Activated gamma-delta T cell treated with anti-CD3 and anti-CD28 coated beads, Interleukin-2, amount 50 U/mL, for 16 hours (primary cell): Measurements from ENCODE around the gene PRDM12.

ENCODE experiments used
- DNase-seq: peaks from one replicate; pipeline ENCODE4 v3.0.0-alpha.2; 2020; ENCODE audit warnings: low read depth

Gene PRDM12

GRCh38 chr9:130635721-130636647 lies 28.4 kb upstream of the PRDM12 start:
- no peak for DNase-seq

DNA sequence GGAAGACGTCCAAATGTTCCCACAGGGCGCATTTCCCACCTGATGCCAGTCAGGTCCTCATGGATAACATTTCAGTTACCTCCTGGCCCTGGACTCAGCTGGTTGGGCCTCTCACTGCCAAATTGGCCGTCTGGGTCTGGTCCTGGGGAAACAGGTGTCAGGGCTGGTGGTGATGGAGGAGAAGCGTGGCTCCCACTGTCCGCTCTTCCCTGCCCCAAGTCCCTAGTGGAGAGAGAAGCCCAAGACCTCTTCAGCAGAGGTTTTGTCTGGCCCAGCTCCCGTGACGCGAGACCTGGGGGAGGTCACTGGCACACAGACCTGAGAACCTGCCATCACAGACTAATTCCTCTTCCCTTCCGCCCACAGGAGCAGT lies 27.8 kb upstream of the PRDM12 start:
- no peak for DNase-seq

- no peak for DNase-seq
Observed at GRCh38 chr9:130638284-130639123, 25.9 kb upstream of the PRDM12 start.

DNA sequence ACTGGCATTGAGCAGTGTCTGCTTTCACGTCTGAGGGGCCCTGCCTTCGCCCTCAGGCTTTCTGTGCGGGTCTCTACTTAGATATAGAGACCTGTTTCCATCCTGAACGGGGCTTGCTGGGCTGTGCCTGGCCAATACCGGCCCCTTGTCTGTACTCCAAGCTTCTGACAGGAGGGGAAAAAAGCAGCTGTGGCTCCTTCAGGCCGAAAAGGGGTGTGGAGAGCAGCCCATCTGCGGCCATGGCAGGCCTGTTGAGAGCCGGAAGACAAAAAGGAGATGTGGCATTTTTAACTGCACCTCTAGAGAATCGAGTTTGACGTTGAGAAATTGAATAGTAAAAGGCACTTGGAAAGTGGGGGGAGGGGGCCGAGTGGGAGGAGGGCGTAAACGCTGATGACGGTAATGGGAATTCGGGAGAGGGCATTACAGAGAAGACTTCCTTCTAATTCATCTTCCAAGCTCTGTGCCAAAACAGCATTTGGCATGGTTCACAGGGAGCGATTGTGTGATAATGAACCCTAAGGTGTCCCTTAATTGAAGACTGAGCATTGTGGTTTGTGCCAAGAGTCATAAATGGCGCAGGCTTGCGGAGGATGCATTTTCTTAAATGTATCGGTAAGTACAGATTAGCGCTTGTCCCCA lies 25.1 kb upstream of the PRDM12 start:
- no peak for DNase-seq

DNA sequence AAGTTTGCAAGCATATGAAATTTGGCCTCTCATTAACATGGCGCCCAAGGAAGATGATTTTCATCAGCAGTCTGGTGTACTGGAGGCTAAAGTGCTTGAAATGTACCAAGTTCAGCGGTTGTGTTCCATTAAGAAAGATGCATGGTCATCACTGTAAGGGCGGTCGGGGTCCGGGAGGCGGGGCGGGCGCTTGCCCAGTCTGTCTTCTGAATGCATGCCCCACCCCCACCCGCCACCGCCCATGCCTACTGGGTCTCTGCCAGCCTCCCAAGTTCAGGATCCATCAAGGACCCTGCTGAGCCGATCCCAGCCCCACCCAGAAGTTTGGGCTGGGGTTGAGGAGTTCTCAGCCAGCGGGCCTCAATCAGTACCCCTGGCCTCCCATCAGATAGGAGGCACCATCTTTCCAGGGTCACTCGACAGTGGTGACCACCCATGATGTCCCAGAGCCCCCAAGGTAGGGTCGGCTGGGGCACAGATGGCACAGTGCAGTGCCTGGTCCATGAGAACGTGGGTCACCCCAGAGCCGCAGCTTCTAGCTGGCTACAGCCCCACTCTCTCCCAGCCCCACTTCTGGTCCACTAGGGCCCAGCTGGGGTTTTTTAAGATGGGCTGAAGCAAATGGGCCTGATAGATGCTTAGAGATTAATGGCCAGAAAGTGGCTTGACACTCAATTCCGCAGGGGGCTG lies 24.4 kb upstream of the PRDM12 start:
- no peak for DNase-seq

- DNase-seq: no peak
Observed at GRCh38 chr9:130640681-130641080, 23.7 kb upstream of the PRDM12 start.

GRCh38 chr9:130642926-130643325 lies 21.5 kb upstream of the PRDM12 start:
- DNase-seq: no peak

DNA sequence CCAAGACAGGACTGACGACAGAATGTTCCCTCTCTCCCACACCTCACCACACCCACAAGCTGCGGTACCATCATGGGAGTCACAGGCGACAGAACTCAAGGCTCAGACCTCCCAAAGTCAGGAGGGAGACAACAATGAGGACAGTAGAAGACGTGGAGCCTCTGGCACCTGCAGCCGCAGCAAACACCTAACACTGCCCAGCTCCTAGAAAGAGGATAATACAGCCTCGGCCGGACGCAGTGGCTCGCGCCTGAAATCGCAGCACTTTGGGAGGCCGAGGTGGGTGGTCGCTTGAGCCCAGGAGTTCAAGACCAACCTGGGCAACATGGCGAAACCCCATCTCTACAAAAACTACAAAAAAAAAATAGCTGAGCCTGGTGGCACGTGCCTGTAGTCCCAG lies 13.2 kb upstream of the PRDM12 start:
- DNase-seq: no peak

- no peak for DNase-seq
Observed at GRCh38 chr9:130651752-130652151, 12.6 kb upstream of the PRDM12 start.

GRCh38 chr9:130654879-130655278 lies 9.5 kb upstream of the PRDM12 start:
- no peak for DNase-seq

DNA sequence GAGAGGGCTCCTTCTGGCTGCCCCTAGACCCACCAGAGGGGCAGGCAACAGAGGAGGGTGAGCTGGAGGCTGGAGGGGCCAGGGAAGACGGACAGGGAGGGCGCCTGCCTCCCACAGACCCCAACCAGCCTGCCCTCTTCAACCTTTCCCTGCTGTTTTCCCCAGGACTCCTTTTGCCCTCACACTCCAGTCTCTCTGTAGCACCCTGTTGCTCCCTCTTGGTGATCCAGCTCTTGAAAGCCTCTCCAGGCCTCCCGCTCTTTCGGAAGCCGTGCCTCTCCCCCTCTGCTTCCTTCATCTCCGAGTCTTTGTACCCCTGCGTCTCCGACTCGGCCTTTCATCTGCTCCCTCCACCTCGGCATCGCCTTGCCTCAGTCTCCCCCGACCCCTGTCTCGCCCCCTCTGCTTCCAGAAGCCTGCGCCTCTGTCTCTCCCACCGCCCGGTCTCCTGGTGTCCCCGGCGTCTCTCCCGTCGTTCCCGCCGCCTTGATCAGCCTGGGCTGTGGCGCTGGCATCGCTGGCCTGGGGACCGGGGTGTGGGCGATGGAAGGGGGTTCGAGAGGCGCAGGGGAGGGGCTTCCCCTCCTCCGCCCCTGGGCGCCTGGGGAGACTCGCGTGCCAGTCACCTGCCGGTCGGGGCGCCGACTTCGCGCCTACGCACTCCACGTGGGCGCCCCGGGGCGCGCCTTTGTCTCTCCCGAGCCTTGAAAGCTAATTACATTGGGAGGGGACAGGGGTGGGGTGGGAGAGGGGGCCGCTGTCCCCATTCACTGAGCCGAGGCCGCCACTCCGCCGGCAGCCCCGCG lies 5.3 kb upstream of the PRDM12 start:
- DNase-seq: no peak

- no peak for DNase-seq
Observed at GRCh38 chr9:130659699-130660248, 4.6 kb upstream of the PRDM12 start.

DNA sequence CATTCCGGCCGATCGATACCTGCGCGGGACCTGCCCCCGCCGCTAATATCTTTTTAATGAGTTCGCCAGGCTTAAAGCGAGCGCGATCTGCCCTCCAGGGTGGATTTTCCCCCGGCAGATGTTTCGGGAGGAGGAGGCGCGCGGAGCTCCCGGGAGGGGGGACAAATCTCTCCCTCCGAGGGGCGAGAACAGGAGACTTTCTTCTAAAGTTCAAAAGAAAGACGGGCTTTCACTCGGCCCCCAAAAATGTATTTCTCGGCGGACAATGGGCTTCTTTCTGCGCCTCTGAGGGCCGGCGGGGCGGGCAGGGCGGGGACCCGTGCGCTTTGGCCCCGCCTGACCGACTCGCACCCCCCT lies 4.1 kb upstream of the PRDM12 start:
- no peak for DNase-seq

- DNase-seq: no peak
Observed at GRCh38 chr9:130660683-130661450, 3.5 kb upstream of the PRDM12 start.

DNA sequence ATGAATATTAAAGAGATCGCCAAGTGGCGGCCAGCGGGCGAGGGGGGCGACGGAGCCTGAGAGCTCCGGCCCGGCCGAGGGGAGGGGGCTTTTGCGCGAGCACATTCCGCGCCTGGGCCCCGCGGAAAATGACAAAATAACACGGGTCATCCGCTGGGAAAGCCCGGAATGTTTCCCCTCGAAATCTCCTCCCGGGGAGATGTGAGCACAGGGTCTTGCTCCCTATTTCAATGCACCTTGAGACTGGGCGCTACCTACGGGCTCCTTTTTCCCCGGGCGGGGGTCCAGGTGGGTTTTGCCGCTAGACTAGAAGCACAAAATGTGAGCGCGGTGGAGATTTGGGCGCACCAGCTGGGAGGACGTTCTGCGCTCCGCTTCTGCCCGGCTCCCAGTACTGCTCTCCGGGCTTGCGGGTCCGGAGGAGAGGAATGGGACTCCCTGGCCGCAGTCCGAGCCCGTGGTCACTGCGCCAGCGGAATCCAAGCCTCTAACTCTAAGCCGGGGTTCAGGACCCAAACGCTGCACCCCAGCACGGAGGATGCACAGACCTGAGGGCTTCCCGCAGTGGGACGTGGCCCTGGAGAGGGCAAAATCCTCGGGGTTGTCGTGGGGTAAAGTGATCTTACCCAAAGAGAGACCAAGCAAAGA lies 2.8 kb upstream of the PRDM12 start:
- DNase-seq: no peak

DNA sequence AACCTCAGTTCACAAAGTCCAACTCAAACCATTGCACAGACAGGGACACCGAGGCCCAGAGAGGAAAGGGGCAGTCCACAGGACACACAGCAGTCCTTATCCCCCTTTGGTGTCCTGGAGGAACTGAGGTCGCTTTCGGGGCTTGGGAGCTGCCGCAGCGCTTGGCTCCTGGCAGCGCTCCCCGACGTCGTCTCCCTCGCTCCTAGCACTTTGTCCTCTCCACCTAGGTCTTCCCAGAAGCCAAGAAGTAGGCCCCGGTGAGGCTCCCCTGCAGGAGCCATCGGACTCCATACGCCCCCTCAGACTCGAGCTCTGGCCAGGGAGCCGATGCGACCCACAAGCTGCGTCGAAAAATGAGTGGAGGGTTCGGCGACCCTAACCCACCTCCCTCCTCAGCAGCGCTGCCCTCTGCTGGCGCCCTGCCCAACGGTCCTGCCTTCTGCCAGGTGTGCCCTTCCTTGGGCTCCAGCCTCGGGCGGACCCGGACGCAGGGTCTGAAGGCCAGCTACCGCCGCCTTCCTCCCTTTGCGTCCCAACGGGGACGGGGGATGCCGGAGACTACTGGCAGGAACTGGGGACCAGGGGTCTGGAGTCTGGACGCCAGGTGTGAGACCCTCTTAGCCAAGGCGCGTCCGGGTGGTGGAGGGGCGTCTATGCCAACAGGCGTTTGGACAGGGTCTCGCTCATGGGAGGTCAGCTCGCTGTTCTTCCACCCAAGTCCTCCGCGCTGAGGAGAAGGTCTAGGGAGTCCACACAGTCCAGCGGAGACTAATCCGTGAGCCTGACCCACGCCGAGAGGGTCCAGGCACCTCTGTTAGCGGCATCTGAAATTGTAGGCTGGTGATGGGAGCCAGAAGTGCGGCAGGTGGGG lies 2.1 kb upstream of the PRDM12 start:
- DNase-seq: no peak

DNA sequence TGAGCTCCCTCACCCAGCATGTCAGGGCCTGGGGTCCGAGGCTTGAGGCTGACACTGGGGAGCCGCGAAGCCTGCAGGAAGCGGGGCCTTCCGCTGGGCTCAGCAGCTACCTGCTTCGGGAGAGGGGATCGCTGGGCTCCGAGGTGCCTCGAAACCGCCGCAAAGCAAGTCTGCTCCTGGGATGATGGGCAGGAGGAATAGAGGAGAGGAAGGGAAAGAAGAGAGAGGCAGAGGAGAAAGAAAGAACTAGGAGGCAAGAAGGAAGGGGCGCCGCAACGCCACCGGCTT lies 1.5 kb upstream of the PRDM12 start:
- no peak for DNase-seq

DNA sequence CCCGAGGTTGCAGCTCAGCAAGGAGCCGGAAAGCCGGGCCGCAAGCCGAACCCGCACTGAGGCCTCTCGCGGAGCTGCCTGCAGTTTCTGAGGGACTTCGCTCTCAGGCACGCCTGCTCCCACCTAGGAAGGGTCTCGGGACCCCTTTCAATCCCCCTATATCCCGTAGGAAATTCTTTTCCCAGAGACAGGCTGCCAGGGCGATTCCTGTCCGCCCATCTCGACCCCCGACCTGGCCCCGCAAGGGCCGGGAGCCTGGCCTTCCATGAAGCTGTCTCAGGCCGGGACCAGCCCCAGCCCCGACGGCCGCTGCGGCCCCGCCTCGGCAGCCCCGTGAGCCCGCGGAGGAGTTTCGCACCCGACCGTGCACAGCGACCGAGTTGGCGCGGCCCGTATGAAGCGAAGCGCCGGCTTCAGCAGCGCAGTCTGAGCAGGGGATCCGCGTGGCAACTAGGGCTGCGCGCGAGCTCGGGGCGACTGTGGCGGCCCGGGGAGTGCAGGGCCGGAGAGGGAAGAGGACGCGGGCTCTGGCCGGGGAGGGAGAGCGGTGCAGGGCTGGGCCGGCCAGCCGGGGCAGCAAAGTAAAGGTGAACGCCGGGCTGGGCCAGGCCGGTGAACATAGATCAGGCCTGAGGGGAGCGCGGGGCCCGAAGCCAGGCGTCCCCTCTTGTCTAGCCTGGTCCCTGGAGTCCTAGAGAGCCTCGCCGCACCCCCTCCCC lies 977 bp upstream of the PRDM12 start:
- DNase-seq: no peak

DNA sequence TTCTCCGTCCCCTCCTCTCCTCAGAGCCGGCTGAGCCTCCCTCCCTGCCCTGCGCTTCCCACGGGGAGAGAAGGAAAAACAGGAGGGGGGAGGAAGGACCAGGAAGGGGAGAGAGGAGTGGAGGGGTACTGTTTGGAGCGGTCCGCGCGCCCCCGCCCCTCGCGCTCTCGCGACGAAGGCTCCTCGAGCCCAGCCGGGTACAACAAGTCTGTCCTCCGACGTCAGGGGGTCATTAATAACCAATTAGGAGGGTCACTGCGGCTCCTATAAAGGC lies 480 bp upstream of the PRDM12 start:
- DNase-seq: no peak
